Tibial artery (tissue), 4 donors: ENCODE measurements around the gene DOK6.

Source experiments
- DNase-seq, 2 donors: peaks; one replicate each; pipeline ENCODE4 v3.0.0-alpha.2; 2019
- H3K27ac ChIP-seq, 2 donors: fragments of 200-600 bp; sonication (generic) in 1 of 2; 1 replicate in 1 of 2; 2 replicates in 1 of 2; pipeline ENCODE4 v1.5.1; 2018 to 2019; ENCODE audit warnings: mild to moderate bottlenecking in 1 of 2
- H3K27me3 ChIP-seq, 2 donors: fragments of 200-600 bp; sonication (generic) in 1 of 2; one replicate each; pipeline versions ENCODE4 v1.5.1 to v1.6.0; 2016 to 2019
- H3K36me3 ChIP-seq, 3 donors: fragments of 200-600 bp; sonication (generic) in 2 of 3; one replicate each; pipeline ENCODE4 v1.5.1; 2016 to 2019; ENCODE audit warnings: mild to moderate bottlenecking in 2 of 3
- H3K4me1 ChIP-seq, 4 donors: fragments of 200-600 bp; sonication (generic) in 2 of 4; 1 replicate in 3 of 4; 2 replicates in 1 of 4; pipeline ENCODE4 v1.5.1; 2016 to 2019
- H3K4me3 ChIP-seq, 2 donors: fragments of 200-600 bp; sonication (generic) in 1 of 2; 1 replicate in 1 of 2; 2 replicates in 1 of 2; pipeline ENCODE4 v1.5.1; 2018 to 2019; ENCODE audit warnings: mild to moderate bottlenecking in 2 of 2
- H3K9me3 ChIP-seq, 3 donors: fragments of 200-600 bp; sonication (generic) in 1 of 3; one replicate each; pipeline ENCODE4 v1.5.1; 2016 to 2019
- intact Hi-C: fragments of 100-400 bp; cut with DNase I; formaldehyde crosslinking; loops from one replicate; pipeline ENCODE4 v1.15.0; 2023; ENCODE audit warnings: low total_unique reads
- TF ChIP-seq, protein P1 (sequence below), 2 experiments: fragments of 200-600 bp in 1 of 2; fragments of 450-650 bp in 1 of 2; IDR thresholded peaks; one replicate each; pipeline ENCODE4 v1.5.1; 2017 to 2019; ENCODE audit warnings: antibody characterized with exemption in 2 of 2, mild to moderate bottlenecking in 1 of 2, moderate library complexity in 1 of 2

The DOK6 gene

DNA sequence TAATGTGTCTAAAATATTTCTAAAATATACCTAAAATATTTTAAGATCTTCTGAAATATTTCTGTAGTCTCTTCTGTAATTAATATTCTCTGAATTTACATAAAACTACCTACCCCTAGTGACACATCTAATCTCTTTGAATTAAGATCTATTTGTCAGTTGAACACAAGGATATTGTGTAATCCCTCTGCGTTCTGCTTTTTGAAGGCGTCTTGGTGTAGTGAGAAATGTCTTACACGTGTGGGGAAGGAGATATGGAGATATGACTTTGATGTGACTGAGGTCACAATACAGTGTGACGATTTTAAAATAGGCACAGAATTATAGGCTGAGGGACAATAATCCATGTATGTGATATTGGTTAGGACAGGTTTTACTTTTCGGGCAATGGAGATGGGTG, 79.8 kb downstream of the DOK6 start:
- no peak for DNase-seq
- H3K27me3 ChIP-seq, result no peaks in the 10 kb centered on the region
- intact Hi-C loops, result no loop called here
- no peaks in the 10 kb centered on the region for H3K36me3 ChIP-seq
- H3K4me3 ChIP-seq, result no peak overlapping the region
- H3K27ac ChIP-seq, result no peak overlapping the region
- H3K9me3 ChIP-seq, result no peaks in the 10 kb centered on the region
- TF ChIP-seq, protein P1, sequence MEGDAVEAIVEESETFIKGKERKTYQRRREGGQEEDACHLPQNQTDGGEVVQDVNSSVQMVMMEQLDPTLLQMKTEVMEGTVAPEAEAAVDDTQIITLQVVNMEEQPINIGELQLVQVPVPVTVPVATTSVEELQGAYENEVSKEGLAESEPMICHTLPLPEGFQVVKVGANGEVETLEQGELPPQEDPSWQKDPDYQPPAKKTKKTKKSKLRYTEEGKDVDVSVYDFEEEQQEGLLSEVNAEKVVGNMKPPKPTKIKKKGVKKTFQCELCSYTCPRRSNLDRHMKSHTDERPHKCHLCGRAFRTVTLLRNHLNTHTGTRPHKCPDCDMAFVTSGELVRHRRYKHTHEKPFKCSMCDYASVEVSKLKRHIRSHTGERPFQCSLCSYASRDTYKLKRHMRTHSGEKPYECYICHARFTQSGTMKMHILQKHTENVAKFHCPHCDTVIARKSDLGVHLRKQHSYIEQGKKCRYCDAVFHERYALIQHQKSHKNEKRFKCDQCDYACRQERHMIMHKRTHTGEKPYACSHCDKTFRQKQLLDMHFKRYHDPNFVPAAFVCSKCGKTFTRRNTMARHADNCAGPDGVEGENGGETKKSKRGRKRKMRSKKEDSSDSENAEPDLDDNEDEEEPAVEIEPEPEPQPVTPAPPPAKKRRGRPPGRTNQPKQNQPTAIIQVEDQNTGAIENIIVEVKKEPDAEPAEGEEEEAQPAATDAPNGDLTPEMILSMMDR (IDR thresholded peaks at IDR 0.05), result no peak
- H3K4me1 ChIP-seq, result no peaks in the 10 kb centered on the region

DNA sequence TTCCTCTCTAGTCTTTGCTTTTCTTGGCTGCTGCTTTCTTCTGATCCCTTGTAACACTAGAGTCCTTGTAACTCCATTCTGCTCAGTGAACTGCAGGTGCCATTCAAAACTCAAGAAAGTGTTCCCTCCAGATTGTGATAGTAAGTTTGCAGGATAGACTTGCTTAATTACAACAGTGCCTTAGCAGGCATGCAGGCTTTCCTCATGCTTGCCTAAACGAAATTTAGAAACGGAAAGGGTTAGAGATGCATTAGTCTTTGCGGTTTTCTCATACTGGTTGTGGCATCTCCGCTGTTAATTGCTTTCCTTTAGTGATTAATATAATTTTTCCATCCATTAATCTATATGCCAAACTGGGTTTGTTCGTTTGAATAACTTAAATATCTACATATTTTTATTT, 82.9 kb downstream of the DOK6 start:
- no peak overlapping the region for H3K27ac ChIP-seq
- DNase-seq, result no peak
- H3K9me3 ChIP-seq, result peaks cover 0 to 6% (median 0%) of the 10 kb centered on the region in 3 donors
- no peak overlapping the region for H3K4me3 ChIP-seq
- TF ChIP-seq, protein P1 (IDR thresholded peaks at IDR 0.05), result no peak
- H3K4me1 ChIP-seq, result no peaks in the 10 kb centered on the region
- no peaks in the 10 kb centered on the region for H3K27me3 ChIP-seq
- intact Hi-C loops, result no loop called here
- no peaks in the 10 kb centered on the region for H3K36me3 ChIP-seq

DNA sequence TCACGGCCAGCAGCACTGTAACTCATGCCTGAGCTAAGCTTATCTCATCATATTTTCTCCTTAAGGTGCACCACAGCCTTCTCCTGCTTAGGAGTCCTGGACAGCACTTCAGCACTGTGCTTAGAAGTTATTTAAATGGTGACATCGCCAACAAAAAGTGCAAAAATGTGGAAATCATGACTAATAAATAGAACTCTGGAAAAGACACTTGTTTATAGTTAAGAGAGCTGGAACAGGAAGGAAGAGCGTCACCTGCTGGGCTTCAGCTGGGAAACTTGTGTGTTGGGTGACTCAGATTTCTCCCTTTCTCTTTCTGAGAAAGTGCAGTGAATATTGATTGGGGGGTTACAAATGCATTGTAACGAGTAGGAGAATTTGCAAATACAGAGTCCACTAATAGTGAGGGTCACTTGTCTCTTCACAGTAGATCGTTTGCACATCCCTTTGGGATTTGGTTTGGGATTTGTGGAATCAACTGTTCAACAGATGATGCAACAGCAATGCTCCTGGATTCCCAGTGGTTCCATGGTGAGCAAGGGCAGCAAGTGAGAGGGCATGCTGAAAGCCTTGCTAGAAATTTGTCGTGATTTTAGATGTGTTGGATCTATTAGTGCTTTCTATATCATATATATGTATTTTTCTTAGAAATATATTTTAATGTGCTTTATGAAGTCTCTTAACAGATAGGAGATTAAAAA, 84.2 kb downstream of the DOK6 start:
- H3K27me3 ChIP-seq, result no peaks in the 10 kb centered on the region
- H3K4me3 ChIP-seq, result no peak overlapping the region
- DNase-seq, result no peak
- H3K27ac ChIP-seq, result no peak overlapping the region
- no peaks in the 10 kb centered on the region for H3K36me3 ChIP-seq
- peaks cover 0 to 6% (median 0%) of the 10 kb centered on the region in 3 donors for H3K9me3 ChIP-seq
- peaks cover 0 to under 1% (median under 1%) of the 10 kb centered on the region in 4 donors for H3K4me1 ChIP-seq
- intact Hi-C loops, result no loop called here
- TF ChIP-seq, protein P1 (IDR thresholded peaks at IDR 0.05), result no peak

DNA sequence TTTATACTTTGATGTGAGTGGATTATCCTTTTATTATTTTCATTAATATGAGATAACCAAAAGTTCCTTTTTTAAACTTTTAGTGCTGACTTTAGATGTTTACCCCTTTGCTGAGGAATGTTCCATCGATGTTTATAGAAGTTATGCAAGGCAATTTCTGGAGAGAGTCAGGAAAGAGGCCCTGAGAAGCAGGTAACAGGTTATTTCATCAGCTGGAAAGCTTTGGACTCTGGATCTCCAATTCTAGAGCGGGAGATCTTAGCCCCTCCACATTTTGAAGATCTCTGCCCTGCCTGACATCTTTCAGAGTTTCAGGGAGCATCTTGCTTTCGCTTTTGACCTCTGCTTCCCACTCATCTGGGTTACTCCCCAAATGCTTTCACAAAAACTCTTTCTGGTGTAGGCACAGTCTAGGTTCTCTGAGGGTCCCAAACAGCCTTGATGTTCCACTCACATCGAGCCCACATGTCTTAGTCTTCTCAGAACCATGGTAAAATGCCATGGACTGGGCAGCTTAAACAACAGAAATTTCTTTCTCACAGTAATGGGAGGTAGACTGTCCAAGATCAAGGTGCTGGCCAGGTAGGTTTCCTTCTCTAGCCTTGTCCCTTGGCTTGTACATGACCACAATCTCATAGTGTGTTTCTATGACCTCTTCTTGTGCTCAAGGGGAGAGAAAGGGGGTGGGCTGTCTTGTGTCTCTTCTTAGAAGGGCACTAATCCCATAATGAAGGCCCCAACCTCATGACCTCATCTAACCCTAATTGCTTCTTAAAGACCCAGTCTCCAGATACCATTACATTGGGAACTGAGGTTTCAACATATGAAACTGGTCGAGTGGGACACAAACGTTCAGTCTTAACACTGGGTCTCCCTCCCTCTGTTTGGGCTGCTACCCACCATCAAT, 87.1 kb downstream of the DOK6 start:
- TF ChIP-seq, protein P1 (IDR thresholded peaks at IDR 0.05), result no peak
- DNase-seq, result no peak
- peaks cover 0 to 6% (median 0%) of the 10 kb centered on the region in 3 donors for H3K9me3 ChIP-seq
- H3K4me1 ChIP-seq, result peaks cover 0 to 12% (median 4%) of the 10 kb centered on the region in 4 donors
- intact Hi-C loops, result no loop called here
- no peaks in the 10 kb centered on the region for H3K27me3 ChIP-seq
- no peaks in the 10 kb centered on the region for H3K36me3 ChIP-seq
- H3K4me3 ChIP-seq, result no peak overlapping the region
- no peak overlapping the region for H3K27ac ChIP-seq

DNA sequence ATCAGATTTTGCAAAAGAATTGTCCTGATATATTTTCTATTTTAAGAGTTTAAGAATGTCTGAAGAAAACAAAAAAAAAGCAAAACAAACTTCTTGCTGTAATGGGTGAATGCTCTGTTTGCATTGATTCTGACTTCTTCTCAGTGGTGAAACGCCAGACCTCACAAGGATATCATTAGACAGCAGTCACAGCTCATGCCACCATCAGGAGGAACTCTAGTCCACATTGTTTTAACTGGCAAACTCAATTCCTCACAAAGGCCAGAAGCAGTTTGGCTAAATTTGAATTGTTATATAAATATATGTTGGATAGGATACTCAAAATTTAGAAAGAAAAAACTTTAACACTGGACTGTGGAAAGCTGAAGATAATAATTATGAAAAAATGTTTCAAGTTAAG, 89.4 kb downstream of the DOK6 start:
- TF ChIP-seq, protein P1 (IDR thresholded peaks at IDR 0.05), result no peak
- intact Hi-C loops, result no loop called here
- peaks cover 0 to 6% (median 0%) of the 10 kb centered on the region in 3 donors for H3K9me3 ChIP-seq
- no peak overlapping the region for H3K27ac ChIP-seq
- H3K36me3 ChIP-seq, result no peaks in the 10 kb centered on the region
- H3K27me3 ChIP-seq, result no peaks in the 10 kb centered on the region
- no peak overlapping the region for H3K4me3 ChIP-seq
- peaks cover 0 to 12% (median 4%) of the 10 kb centered on the region in 4 donors for H3K4me1 ChIP-seq
- DNase-seq, result no peak
